Breast epithelium (tissue), 3 donors: ENCODE measurements around the gene RALGPS1.

Source experiments
- CTCF ChIP-seq, 3 donors: fragments of 450-650 bp; IDR thresholded peaks; one replicate each; pipeline ENCODE4 v1.5.1; 2016 to 2017; ENCODE audit warnings: antibody characterized with exemption in 3 of 3, mild to moderate bottlenecking in 3 of 3, moderate library complexity in 3 of 3
- POLR2A ChIP-seq: fragments of 450-650 bp; IDR thresholded peaks from one replicate; pipeline ENCODE4 v1.6.1; 2016; ENCODE audit warnings: antibody characterized with exemption, mild to moderate bottlenecking, moderate library complexity

GRCh38 chr9:127089631-127090081 is 175.1 kb downstream of the RALGPS1 start:
- no peak for TF ChIP-seq CTCF (IDR thresholded peaks at IDR 0.05)
- no peak for TF ChIP-seq POLR2A
